ENCODE data around the gene PBX4.

The PBX4 gene

DNA sequence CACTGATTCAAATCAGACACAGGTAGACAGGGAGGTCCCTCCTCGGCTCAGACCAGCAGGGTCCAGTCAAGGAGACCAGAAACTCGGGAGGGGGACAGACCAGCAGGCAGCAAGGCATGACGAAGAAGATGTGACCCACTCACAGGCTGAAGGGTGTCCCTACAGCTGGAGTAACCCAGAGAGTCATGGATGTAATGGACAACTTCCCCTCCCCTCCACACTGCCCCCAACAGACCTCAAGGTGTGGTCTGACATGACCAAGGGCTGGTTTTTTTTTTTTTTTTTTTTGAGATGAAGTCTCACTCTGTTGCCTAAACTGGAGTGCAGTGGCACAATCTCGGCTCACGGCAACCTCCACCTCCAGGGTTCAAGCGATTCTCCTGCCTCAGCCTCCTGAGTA, 34.1 kb downstream of the PBX4 start:
- H3K4me3 ChIP-seq (ENCODE audit: low read depth, low read length): no peak overlapping the region
- TF ChIP-seq CTCF (IDR thresholded peaks at IDR 0.05; ENCODE audit: low read depth, low read length, missing control alignments): no peak
- no peak for DNase-seq (ENCODE audit: low read depth)

- no peak for TF ChIP-seq CTCF (IDR thresholded peaks at IDR 0.05; ENCODE audit: low read depth, low read length, missing control alignments)
- H3K4me3 ChIP-seq (ENCODE audit: low read depth, low read length): no peak overlapping the region
- DNase-seq (ENCODE audit: low read depth): no peak
These were observed 36.0 kb downstream of the PBX4 start for GRCh38 chr19:19582471-19582870.

DNA sequence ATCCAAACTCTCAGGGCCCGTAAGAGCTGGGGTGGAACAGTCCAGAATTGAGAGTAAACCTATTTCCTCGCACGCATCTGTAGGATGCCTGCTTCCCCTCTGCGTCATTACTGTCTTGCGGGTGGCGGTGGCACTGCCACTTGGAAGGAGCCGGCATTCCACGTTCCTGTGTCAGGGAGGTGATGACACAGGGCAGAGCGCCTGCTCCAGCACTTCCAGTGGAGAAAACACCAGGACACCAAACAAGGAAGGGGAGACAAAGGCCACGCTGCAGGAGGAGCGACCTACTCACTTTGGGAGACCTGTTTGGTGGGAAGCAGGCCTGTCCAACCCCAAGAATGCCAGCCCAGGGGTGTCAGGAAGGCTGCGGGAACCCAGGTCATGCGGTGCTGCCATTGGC, 37.1 kb downstream of the PBX4 start:
- no peak for TF ChIP-seq CTCF (IDR thresholded peaks at IDR 0.05; ENCODE audit: low read depth, low read length, missing control alignments)
- DNase-seq (ENCODE audit: low read depth): no peak
- no peak overlapping the region for H3K4me3 ChIP-seq (ENCODE audit: low read depth, low read length)

- TF ChIP-seq CTCF (IDR thresholded peaks at IDR 0.05; ENCODE audit: low read depth, low read length, missing control alignments): no peak
- H3K4me3 ChIP-seq (ENCODE audit: low read depth, low read length): no peak overlapping the region
- no peak for DNase-seq (ENCODE audit: low read depth)
These were observed 38.1 kb downstream of the PBX4 start for GRCh38 chr19:19580418-19580817.

DNA sequence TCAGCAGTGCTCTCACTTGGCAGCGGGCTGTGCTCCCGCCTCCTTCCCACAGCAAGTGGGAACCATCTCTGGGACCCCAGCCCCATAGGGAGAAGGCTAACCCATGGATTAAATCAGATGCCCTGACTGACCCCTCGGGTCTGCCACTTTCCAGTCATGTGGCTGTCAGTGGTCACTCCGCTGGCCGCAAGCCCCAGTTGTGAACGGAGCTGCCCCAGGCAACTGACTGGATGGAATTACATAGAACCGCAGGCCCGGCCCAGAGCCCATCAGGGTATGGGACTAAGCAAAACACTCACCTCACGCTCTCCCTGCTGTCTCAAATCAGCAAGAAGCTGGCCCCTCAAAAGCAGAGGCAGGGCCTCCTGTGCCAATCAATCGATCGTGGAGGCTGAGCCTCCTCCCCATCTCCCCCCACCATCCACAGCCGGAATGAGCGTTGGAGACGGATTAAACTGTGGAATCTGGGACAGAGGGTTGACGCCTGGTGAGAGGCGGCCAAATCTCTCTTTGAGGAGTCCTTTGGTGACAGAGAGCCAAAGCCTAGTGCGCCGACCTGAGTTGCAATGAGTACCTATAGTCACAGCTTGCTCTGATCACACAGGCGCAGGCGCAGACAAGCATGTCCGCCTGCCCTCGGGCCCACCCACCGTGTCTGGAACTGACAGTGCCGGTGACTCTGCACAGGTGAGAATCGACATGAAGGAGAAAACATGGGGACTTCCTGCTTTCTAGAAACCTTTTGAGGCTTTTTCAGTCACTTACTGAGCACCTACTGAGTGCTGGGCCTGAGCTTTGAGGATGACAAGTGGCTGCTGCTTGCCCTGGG, 38.7 kb downstream of the PBX4 start:
- TF ChIP-seq CTCF (IDR thresholded peaks at IDR 0.05; ENCODE audit: low read depth, low read length, missing control alignments): no peak

GRCh38 chr19:19578252-19578651, 40.2 kb downstream of the PBX4 start:
- TF ChIP-seq CTCF (IDR thresholded peaks at IDR 0.05; ENCODE audit: low read depth, low read length, missing control alignments): no peak
- no peak for DNase-seq (ENCODE audit: low read depth)
- H3K4me3 ChIP-seq (ENCODE audit: low read depth, low read length): no peak overlapping the region

More for the DNA sequence above, 38.7 kb downstream of the PBX4 start:
- no peak for DNase-seq (ENCODE audit: low read depth)
- no peak overlapping the region for H3K4me3 ChIP-seq (ENCODE audit: low read depth, low read length)

- DNase-seq (ENCODE audit: low read depth): no peak
- H3K4me3 ChIP-seq (ENCODE audit: low read depth, low read length): no peak overlapping the region
- TF ChIP-seq CTCF (IDR thresholded peaks at IDR 0.05; ENCODE audit: low read depth, low read length, missing control alignments): no peak
These were observed 43.1 kb downstream of the PBX4 start for GRCh38 chr19:19575411-19575810.

All from GM12864 (cell line).